T-cell (primary cell): ENCODE results near the gene RAB20. TPM values are rescaled to one million over a fixed set of nuclear protein-coding genes. Genes with fewer than 3 reads are reported as not detected.
"Not testable (repeated sequence)": the region's sequence is repeated elsewhere in the genome, so short reads cannot be mapped to it uniquely, and the experiment has no call there.

ENCODE experiments used
- ATAC-seq, 4 experiments: fragments of 200-7000 bp in 3 of 4; fragments of 150-1000 bp in 1 of 4; cut with Tn5 transposase; replicated peaks in 1 of 4; 1 replicate in 3 of 4; 2 replicates in 1 of 4; pipeline ENCODE4 v1.10.0; 2021; ENCODE audit warnings: moderate library complexity in 3 of 4, mild to moderate bottlenecking in 2 of 4, moderate number of reproducible peaks in 1 of 4
- CTCF ChIA-PET, 2 donors: fragments of 300-600 bp; sonication (Branson Sonifier 250); formaldehyde crosslinking; loops; one replicate each; lab custom pipeline; 2022; ENCODE audit warnings: antibody characterized with exemption in 2 of 2; lab: Charles Lee
- POLR2A ChIA-PET, 2 donors: fragments of 300-600 bp; sonication (Branson Sonifier 250); formaldehyde crosslinking; loops; one replicate each; lab custom pipeline; 2022; ENCODE audit warnings: antibody characterized with exemption in 2 of 2; lab: Charles Lee
- DNase-seq, 35 experiments: peaks; one replicate each; pipeline versions ENCODE4 v3.0.0 to v3.0.0-alpha.2; 2013 to 2023
- H3K27ac ChIP-seq: one replicate; pipeline ENCODE4 v1.5.1; 2013; ENCODE audit warnings: low read length
- H3K27me3 ChIP-seq, 2 experiments: replicated peaks in 1 of 2; 1 replicate in 1 of 2; 2 replicates in 1 of 2; pipeline versions ENCODE4 v1.6.1 to v1.7.0; 2013; ENCODE audit warnings: low read length in 1 of 2, mixed read lengths in 1 of 2; ENCODE audit not compliant: control insufficient read depth in 2 of 2, insufficient read depth in 2 of 2; ENCODE audit errors: extremely low read depth in 1 of 2
- H3K36me3 ChIP-seq, 2 donors: 1 replicate in 1 of 2; 2 replicates in 1 of 2; pipeline versions ENCODE4 v1.6.1 to v1.7.0; 2013; ENCODE audit warnings: low read length in 1 of 2; ENCODE audit not compliant: control insufficient read depth in 2 of 2, insufficient read depth in 1 of 2; ENCODE audit errors: extremely low read depth in 1 of 2
- H3K4me1 ChIP-seq, 2 experiments: 1 replicate in 1 of 2; 2 replicates in 1 of 2; pipeline versions ENCODE4 v1.6.1 to v1.7.0; 2013; ENCODE audit warnings: low read length in 2 of 2, mixed read lengths in 1 of 2; ENCODE audit not compliant: insufficient read depth in 2 of 2, control insufficient read depth in 1 of 2; ENCODE audit errors: extremely low read depth in 1 of 2
- H3K4me3 ChIP-seq, 2 donors: 1 replicate in 1 of 2; 2 replicates in 1 of 2; pipeline versions ENCODE4 v1.5.1 to v1.7.0; 2013; ENCODE audit warnings: mild to moderate bottlenecking in 2 of 2, low read length in 1 of 2, moderate library complexity in 1 of 2; ENCODE audit not compliant: control insufficient read depth in 1 of 2; ENCODE audit errors: extremely low read depth in 1 of 2
- H3K9me3 ChIP-seq: 2 replicates; pipeline ENCODE4 v1.7.0; 2013
- H3K27ac Mint-ChIP-seq, 2 donors: one replicate each; pipeline ENCODE4 v1.8.0; 2020 to 2021; ENCODE audit warnings: mild to moderate bottlenecking in 2 of 2, mixed read lengths in 2 of 2
- H3K27me3 Mint-ChIP-seq, 2 donors: one replicate each; pipeline ENCODE4 v1.8.0; 2021 to 2022; ENCODE audit warnings: mixed read lengths in 2 of 2
- H3K36me3 Mint-ChIP-seq: one replicate; pipeline ENCODE4 v1.8.0; 2021; ENCODE audit warnings: mixed read lengths
- H3K4me1 Mint-ChIP-seq, 3 donors: one replicate each; pipeline ENCODE4 v1.8.0; 2020 to 2022; ENCODE audit warnings: mixed read lengths in 3 of 3, mild to moderate bottlenecking in 1 of 3
- H3K4me3 Mint-ChIP-seq, 3 donors: one replicate each; pipeline ENCODE4 v1.8.0; 2020 to 2022; ENCODE audit warnings: mild to moderate bottlenecking in 3 of 3, mixed read lengths in 3 of 3, moderate library complexity in 3 of 3
- H3K9me3 Mint-ChIP-seq, 3 donors: one replicate each; pipeline ENCODE4 v1.8.0; 2020 to 2022; ENCODE audit warnings: mixed read lengths in 3 of 3
- WGBS: methylation state at CpG from one replicate; pipeline ENCODE4 v1.1.5; 2013; ENCODE audit warnings: missing lambda C conversion rate; ENCODE audit not compliant: insufficient coverage; 5-methylcytosine and 5-hydroxymethylcytosine counted together
- total RNA-seq, 35 experiments: library from RNA in 6 of 35; stranded (reverse) in 6 of 35; fragments of 120-200 nt in 1 of 35; gene quantifications; one replicate each; pipeline versions ENCODE4 v1.2.1 to v1.2.4 and lab custom pipeline; 2013 to 2026

RAB20 gene
- total RNA-seq, 5 donors from 2014 or later (not counting 1 experiment from before 2014, with no cell fraction given) = 0.47 to 3.1 (median 2.1) TPM

- no peak overlapping the region for H3K27ac ChIP-seq
- POLR2A ChIA-PET = no interaction called here
- H3K27me3 Mint-ChIP-seq = peaks cover 3 to 7% of the 10 kb centered on the region in 2 donors
- no peak overlapping the region for H3K4me3 ChIP-seq
- no peaks in the 10 kb centered on the region for H3K9me3 ChIP-seq
- peaks cover 0 to 34% of the 10 kb centered on the region in 2 experiments for H3K27me3 ChIP-seq
- H3K4me3 Mint-ChIP-seq = no peak overlapping the region
- WGBS = 86% methylated on average over 1 of the region's 3 CpGs
- H3K27ac Mint-ChIP-seq = no peak overlapping the region
- no peaks in the 10 kb centered on the region for H3K4me1 ChIP-seq
- H3K4me1 Mint-ChIP-seq = no peaks in the 10 kb centered on the region
- ATAC-seq = no peak
- H3K36me3 ChIP-seq = no peaks in the 10 kb centered on the region
- H3K9me3 Mint-ChIP-seq = peaks cover 3 to 4% (median 3%) of the 10 kb centered on the region in 3 donors
- CTCF ChIA-PET = no interaction called here
- no peak for DNase-seq
- no peaks in the 10 kb centered on the region for H3K36me3 Mint-ChIP-seq
Measured at GRCh38 chr13:110500341-110500740, 61.2 kb downstream of the RAB20 start.

GRCh38 chr13:110499621-110500281, 61.8 kb downstream of the RAB20 start:
- no peak overlapping the region for H3K4me3 Mint-ChIP-seq
- H3K4me1 Mint-ChIP-seq = no peaks in the 10 kb centered on the region
- Histone ChIP-seq H3K4me3 (no peak overlapping the region), H3K4me1 (no peaks in the 10 kb centered on the region), H3K27me3 (peaks cover 0 to 34% of the 10 kb centered on the region in 2 experiments), H3K9me3 (no peaks in the 10 kb centered on the region), H3K27ac (no peak overlapping the region), H3K36me3 (no peaks in the 10 kb centered on the region)
- 97% methylated on average over 6 of the region's 10 CpGs for WGBS
- peaks cover 3 to 4% (median 3%) of the 10 kb centered on the region in 3 donors for H3K9me3 Mint-ChIP-seq
- no peak overlapping the region for H3K27ac Mint-ChIP-seq
- peaks cover 3 to 7% of the 10 kb centered on the region in 2 donors for H3K27me3 Mint-ChIP-seq
- ChIA-PET POLR2A (no interaction called here), CTCF (no interaction called here)
- ATAC-seq (no peak), DNase-seq (no peak)
- no peaks in the 10 kb centered on the region for H3K36me3 Mint-ChIP-seq

GRCh38 chr13:110498765-110499164, 62.8 kb downstream of the RAB20 start:
- Mint-ChIP-seq H3K27ac (no peak overlapping the region), H3K9me3 (peaks cover 3 to 4% (median 3%) of the 10 kb centered on the region in 3 donors)
- 89% methylated on average over 8 of the region's 10 CpGs for WGBS

GRCh38 chr13:110498327-110498726, 63.2 kb downstream of the RAB20 start:
- no peaks in the 10 kb centered on the region for H3K4me1 ChIP-seq
- H3K4me3 Mint-ChIP-seq = no peak overlapping the region
- no peaks in the 10 kb centered on the region for H3K36me3 Mint-ChIP-seq
- 88% methylated on average over 5 of the region's 5 CpGs for WGBS
- no peak overlapping the region for H3K27ac ChIP-seq
- ChIA-PET CTCF (no interaction called here), POLR2A (no interaction called here)
- peaks cover 0 to 24% of the 10 kb centered on the region in 2 experiments for H3K27me3 ChIP-seq
- H3K4me1 Mint-ChIP-seq = no peaks in the 10 kb centered on the region
- no peaks in the 10 kb centered on the region for H3K9me3 ChIP-seq
- ATAC-seq (no peak), DNase-seq (no peak)
- H3K36me3 ChIP-seq = no peaks in the 10 kb centered on the region
- H3K27ac Mint-ChIP-seq = no peak overlapping the region
- H3K27me3 Mint-ChIP-seq = peaks cover 3 to 5% of the 10 kb centered on the region in 2 donors
- H3K9me3 Mint-ChIP-seq = peaks cover 3 to 4% (median 3%) of the 10 kb centered on the region in 3 donors
- no peak overlapping the region for H3K4me3 ChIP-seq

More at GRCh38 chr13:110498765-110499164, 62.8 kb downstream of the RAB20 start:
- Histone ChIP-seq H3K4me1 (no peaks in the 10 kb centered on the region), H3K36me3 (no peaks in the 10 kb centered on the region), H3K27me3 (peaks cover 0 to 28% of the 10 kb centered on the region in 2 experiments), H3K27ac (no peak overlapping the region), H3K4me3 (no peak overlapping the region), H3K9me3 (no peaks in the 10 kb centered on the region)
- no peaks in the 10 kb centered on the region for H3K4me1 Mint-ChIP-seq
- peaks cover 3 to 5% of the 10 kb centered on the region in 2 donors for H3K27me3 Mint-ChIP-seq
- DNase-seq (no peak), ATAC-seq (no peak)
- no peak overlapping the region for H3K4me3 Mint-ChIP-seq
- no peaks in the 10 kb centered on the region for H3K36me3 Mint-ChIP-seq
- ChIA-PET POLR2A (no interaction called here), CTCF (no interaction called here)

GRCh38 chr13:110497896-110498295, 63.6 kb downstream of the RAB20 start:
- no CpG with 5 or more reads among the region's 3 CpGs for WGBS
- H3K27ac Mint-ChIP-seq = not testable (repeated sequence)

GRCh38 chr13:110497003-110497402, 64.5 kb downstream of the RAB20 start:
- Mint-ChIP-seq H3K27ac (no peak overlapping the region), H3K9me3 (peaks cover 3 to 4% (median 3%) of the 10 kb centered on the region in 3 donors), H3K27me3 (peaks cover 2% of the 10 kb centered on the region in 2 donors), H3K4me3 (no peak overlapping the region), H3K4me1 (no peaks in the 10 kb centered on the region), H3K36me3 (no peaks in the 10 kb centered on the region)
- no peaks in the 10 kb centered on the region for H3K36me3 ChIP-seq
- no peaks in the 10 kb centered on the region for H3K4me1 ChIP-seq
- ATAC-seq (no peak), DNase-seq (no peak)
- no peak overlapping the region for H3K27ac ChIP-seq
- H3K4me3 ChIP-seq = no peak overlapping the region
- ChIA-PET POLR2A (no interaction called here), CTCF (no interaction called here)
- no peaks in the 10 kb centered on the region for H3K9me3 ChIP-seq
- peaks cover 0 to 19% of the 10 kb centered on the region in 2 experiments for H3K27me3 ChIP-seq
- 100% methylated on average over 1 of the region's 2 CpGs for WGBS

More at GRCh38 chr13:110497896-110498295, 63.6 kb downstream of the RAB20 start:
- H3K4me1 Mint-ChIP-seq, H3K36me3 ChIP-seq, DNase-seq, H3K4me3 ChIP-seq, H3K9me3 ChIP-seq, CTCF ChIA-PET, H3K27ac ChIP-seq, ATAC-seq, POLR2A ChIA-PET, H3K27me3 Mint-ChIP-seq, H3K9me3 Mint-ChIP-seq, H3K4me3 Mint-ChIP-seq, H3K4me1 ChIP-seq, H3K36me3 Mint-ChIP-seq: not testable (repeated sequence)
- peaks cover 0 to 20% of the 10 kb centered on the region in 2 experiments for H3K27me3 ChIP-seq
